GM21786 (cell line): ENCODE results near the gene ZNF787.
"Not testable (repeated sequence)": the region's sequence is repeated elsewhere in the genome, so short reads cannot be mapped to it uniquely, and the experiment has no call there.

ENCODE experiments used
- ATAC-seq: cut with Tn5 transposase; IDR thresholded peaks from one replicate; pipeline ENCODE4 v1.9.1; 2021; ENCODE audit not compliant: unreplicated experiment

ZNF787 gene

DNA sequence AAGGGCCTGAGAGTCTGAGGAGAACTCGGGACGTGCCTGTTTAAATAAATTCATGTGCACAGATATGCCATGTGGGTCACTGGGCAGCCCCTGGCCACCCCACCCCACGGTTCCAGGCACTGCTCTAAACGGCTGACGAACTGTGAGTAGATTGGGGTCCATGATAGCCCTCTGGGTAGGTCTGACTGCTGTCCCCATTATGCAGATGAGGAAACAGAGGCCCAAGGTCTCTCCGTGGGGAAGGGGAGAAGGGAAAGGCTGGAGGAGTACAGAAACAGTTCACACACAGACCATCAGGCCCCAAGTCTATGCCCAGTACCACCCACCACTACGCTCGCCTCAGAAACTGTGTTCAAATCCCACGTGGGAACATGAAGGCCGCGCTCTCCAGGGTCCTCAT lies 14.1 kb downstream of the ZNF787 start:
- no peak for ATAC-seq

GRCh38 chr19:56106397-56106849 lies 14.7 kb downstream of the ZNF787 start:
- ATAC-seq, result no peak

- ATAC-seq, result not testable (repeated sequence)
Measured at GRCh38 chr19:56105831-56106396, 15.2 kb downstream of the ZNF787 start.

- ATAC-seq, result no peak
Measured at GRCh38 chr19:56105090-56105701, 15.9 kb downstream of the ZNF787 start.

GRCh38 chr19:56104423-56104822 lies 16.7 kb downstream of the ZNF787 start:
- no peak for ATAC-seq

DNA sequence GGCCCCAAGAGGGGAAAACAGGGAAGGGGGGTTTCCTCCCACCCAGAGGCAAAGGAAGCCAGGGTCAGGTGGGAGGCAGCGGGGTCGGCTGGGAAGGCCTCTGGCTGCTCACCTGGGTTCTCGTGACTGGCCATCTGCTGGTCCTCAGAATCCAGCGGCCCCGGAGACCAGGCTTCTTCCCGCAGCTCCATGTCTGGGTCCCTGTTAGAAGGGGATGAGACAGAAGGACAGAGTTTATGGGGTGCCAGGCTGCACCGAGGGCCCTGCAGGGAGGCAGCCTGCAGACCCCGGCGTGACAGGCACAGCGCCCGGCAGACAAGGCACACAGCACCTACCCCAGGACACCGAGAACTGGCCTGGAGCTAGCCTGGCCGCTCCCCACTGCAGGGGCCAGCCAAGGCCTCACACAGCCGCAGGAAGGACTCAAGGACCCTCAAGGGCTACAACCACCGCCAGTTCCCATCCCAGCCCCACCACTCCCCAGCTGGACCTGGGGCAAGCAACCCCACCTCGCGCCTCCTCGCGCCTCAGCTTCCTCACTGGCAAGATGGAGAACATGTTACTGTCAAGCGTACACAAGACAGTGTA lies 18.0 kb downstream of the ZNF787 start:
- no peak for ATAC-seq

DNA sequence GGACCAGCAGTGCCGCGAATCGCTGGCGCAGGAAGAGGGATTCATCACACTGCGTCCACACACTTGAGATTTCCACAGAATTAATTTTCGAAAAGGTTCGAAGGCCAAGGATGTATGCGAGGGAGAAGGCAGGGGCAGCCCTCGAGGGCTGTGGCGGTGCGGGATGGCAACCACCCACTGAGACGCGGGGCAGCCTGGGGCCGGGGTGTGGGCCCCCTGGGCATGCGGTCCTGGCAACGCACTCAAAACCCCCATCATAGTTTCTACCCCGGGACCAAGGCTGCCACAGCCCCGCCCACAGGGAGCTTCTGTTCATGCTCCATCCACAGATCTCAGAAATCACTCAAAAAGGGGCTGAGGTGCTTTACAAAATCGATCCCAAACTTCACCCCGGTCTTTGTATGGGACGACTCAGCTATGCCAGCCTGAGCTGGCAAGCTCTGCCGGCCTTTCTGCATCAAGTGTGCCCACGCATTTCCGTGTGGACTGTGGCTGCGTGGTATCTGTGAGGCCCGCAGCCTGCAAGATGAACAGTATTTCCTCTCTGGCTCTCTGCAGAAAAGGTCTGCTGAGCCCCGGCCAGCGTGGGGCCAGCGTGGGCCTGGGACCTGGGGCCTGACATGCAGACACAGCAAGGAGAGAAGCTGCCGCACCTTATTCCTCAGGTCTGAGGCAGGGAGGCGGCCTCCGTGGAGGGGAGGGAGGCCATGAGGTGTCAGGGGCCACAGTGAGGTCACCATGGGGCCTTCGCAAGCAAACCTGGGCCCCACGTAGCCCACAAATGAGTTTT lies 19.2 kb downstream of the ZNF787 start:
- no peak for ATAC-seq

GRCh38 chr19:56101095-56101494 lies 20.0 kb downstream of the ZNF787 start:
- ATAC-seq, result no peak

DNA sequence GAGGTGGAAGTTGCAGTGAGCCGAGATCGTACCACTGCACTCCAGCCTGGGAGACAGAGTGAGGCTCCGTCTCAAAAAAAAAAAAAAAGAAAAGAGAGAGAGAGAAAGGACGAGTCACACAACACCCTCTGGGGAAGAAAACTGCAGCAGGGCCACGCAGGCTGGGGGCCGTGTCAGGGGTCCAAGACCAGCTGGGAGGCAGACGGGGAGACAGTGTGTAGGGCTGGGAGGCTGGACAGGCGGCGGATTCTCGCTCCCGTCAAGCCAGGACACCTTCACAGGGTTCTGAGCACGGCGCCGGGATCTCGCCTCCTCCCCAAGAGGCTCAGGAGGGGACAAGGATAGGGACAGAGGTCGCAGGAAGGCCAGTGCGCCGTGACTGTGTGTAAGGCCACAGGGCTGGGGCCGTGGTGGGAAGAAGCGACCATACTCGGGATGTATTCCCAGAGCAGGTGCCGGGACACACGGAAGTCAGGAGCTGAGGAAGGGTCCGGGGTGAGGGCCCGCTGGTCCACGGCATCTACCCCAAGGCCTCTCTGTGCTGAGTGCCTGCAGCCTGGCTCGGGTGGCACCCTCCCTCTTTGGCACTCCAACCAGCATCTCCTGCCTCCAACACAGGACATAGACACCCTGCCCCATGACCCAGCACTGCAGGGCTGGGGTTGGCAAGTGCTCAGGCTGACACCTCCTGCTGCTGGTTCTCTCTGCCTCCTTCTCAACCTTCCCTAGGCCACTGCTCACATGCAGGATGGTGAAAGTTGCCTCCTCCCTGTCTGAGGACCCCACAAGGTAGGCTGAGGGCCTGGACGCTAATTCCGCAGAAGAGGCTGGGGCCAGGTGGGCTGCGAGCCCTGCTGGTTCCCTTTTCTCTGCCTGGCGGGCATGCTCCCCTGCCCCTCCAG lies 21.2 kb downstream of the ZNF787 start:
- no peak for ATAC-seq

DNA sequence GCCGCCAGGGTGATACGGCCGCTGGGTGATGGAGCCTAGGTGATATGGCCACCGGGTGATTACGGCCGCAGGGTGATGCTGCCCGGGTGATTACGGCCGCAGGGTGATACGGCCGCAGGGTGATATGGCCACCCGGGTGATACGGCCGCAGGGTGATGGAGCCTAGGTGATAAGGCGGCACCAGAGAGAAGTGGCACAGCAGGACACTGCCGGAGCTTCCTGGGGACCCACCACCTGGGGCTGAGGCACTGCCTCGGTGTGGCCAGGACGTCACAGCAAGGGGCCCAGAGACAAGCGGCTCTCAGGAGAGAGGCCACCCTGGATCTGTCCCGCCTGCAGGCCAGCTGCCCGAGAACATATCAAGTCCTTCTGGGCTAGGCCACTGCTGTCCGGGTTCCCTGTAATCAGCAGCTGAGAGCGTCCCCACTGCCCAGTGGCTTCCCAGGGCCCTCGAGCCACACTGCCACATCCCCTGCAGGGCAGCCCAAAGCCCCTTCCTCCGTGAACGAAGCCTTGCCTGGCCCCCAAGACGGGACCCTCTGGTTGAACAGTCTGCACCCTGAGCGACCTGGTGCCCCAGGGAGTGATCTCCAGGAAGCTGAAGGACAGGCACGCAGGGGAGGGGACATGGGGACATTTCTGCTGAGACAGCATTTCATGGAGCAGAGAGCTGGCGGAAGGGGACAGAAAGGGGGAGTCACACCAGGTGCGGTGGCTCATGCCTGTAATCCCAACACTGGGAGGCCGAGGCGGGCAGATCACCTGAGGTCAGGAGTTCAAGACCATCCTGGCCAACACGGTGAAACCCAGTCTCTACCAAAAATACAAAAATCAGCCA lies 22.1 kb downstream of the ZNF787 start:
- no peak for ATAC-seq

- not testable (repeated sequence) for ATAC-seq
Measured at GRCh38 chr19:56098237-56098636, 22.9 kb downstream of the ZNF787 start.

DNA sequence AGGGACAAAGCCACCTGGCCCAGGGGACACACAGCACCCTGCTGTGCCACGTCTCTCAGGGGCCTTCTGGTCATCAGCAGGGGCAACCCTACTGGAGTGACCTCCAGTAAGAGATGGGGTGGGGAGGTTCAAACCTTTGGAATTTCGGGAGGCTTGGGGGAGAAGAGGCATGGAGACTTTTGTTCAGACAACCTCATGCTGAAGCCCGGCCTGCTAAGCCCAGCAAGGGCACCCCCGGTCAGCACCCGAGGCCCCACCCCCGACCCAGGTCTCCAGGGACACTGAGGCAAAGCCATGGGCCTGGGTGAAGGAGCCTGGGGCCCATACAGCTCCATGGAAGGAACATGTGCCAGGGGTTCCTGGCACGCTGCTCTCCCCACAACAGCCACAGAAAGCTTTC lies 23.3 kb downstream of the ZNF787 start:
- no peak for ATAC-seq

DNA sequence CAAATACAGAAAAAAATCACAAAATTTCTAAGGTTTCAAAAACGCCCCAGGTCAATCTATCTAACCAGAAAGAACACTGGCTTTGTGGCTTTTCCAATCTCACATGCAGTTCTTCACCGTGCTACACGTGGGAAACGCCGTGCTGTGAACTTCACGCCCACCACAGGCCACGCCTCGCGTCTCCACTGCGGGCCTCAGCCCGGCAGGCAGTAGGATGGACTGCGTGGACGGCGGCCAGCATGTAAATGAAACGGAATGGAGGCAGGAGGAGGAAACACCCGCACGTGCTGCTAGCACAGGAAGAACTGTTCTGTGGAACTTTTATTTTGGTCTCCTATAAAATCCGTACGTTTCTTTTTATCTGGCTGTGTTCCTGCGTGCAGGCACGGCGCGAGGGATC lies 23.8 kb downstream of the ZNF787 start:
- ATAC-seq, result no peak

- no peak for ATAC-seq
Measured at GRCh38 chr19:56096665-56097064, 24.4 kb downstream of the ZNF787 start.

- ATAC-seq, result no peak
Measured at GRCh38 chr19:56094449-56094848, 26.6 kb downstream of the ZNF787 start.

DNA sequence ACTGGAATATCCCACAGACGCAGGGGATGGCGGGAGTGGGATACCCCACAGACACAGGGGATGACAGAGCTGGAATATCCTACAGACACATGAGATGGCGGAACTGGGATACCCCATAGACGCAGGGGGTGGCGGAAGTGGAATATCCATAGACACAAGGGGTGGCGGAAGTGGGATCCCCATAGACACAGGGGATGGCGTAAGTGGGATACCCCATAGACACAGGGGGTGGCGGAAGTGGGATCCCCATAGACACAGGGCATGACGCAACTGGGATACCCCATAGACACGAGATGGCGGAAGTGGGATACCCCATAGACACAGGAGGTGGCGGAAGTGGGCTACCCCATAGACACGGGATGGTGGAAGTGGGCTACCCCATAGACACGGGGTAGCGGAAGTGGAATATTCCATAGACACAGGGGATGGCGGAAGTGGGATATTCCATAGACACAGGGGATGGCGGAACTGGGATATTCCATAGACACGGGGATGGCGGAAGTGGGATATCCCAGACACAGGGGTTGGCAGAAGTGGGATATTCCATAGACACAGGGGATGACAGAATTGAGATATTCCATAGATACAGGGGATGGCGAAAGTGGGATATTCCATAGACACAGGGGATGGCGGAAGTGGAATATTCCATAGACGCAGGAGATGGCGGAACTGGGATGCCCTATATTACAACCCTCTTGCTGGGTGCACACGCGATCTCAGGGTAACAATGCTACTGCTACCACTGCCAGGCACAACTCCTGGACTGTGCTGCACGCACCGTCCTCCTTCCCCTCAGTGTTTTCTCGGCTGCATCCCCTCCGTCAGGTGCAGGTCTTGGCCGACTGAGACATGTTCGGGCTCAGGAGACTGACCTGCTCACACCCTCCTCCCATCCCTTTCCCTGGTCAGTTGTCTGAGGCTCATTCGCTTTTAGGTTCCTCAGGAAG lies 28.1 kb downstream of the ZNF787 start:
- ATAC-seq, result no peak

GRCh38 chr19:56091751-56092546 lies 29.1 kb downstream of the ZNF787 start:
- ATAC-seq, result no peak

DNA sequence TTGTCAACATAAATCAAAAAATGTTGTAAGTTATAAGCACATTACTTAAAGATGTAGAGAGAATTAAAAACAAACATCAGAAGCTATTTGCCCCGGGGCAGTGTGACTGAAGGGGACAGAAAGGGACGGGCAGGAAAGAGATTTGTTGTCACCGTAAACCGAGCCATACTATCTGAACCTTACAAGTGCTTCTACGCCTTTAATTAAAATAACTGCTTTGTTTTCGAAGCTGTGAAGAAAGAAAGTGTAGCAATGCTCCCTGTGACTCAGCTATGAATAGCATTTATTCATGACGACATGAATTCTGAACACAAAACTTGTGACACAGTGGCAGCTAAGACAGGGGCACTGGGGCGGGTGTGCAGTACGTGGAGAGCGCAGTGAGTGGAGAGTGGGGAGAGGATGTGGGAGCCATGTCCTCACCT lies 30.0 kb downstream of the ZNF787 start:
- no peak for ATAC-seq
